ENCODE data around the gene SUPT3H. TPM values are rescaled to one million over a fixed set of nuclear protein-coding genes. Genes with fewer than 3 reads are reported as not detected.

Gene SUPT3H
- total and polyA plus RNA-seq, 2 of the 13 experiments (the other 11 are each of a cell fraction or from before 2014, with no cell fraction given): 11.9 to 36.1 TPM

DNA sequence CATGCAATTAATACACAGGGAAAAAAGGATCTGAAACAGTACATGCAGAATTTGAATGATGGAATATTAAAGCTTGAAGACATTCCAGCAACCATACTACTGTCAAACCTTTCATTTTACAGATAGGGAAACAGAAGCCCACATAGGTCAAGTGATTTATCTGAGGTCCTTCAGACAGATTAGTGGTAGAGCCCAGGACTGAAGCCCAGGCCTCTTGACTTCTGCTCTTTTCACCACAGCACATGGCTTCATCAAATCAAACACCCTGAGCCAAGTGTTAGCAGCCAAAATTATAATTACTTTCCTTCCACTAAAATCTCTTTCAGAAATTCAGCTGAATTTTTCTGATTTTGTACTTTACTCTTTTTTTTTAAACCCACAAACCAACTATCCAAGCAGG is 485.2 kb downstream of the SUPT3H start:
- intact Hi-C loops (cut with micrococcal nuclease; ENCODE audit: unreplicated experiment): no loop called here
- POLR2A ChIA-PET: no interaction called here

More for the DNA sequence above, 485.2 kb downstream of the SUPT3H start:
- Histone ChIP-seq H3K4me1 (ENCODE audit: insufficient read depth, low read length) (0 out of 2 replicates have a peak, but pooled peaks cover 4% of the 10 kb centered on the region), H3K9ac (ENCODE audit: insufficient read depth, low read depth, low read length) (no peak overlapping the region), H3K4me3 (replicated peaks in 1 of 3; ENCODE audit: insufficient read depth in 1 of 3, low read depth in 2 of 3, low read length in 3 of 3) (no peak overlapping the region), H3K27me3 (ENCODE audit: control insufficient read depth in 1 of 2, insufficient read depth in 2 of 2, low read length in 2 of 2) (no peaks in the 10 kb centered on the region), H4K20me1 (ENCODE audit: insufficient read depth, low read length) (no peaks in the 10 kb centered on the region), H3K27ac (ENCODE audit: extremely low read length, insufficient read depth, low read length) (no peak overlapping the region), H3K4me2 (ENCODE audit: low read depth, low read length) (no peak overlapping the region), H2AFZ (ENCODE audit: low read length) (no peak overlapping the region), H3K36me3 (replicated peaks in 1 of 2; ENCODE audit: control insufficient read depth in 1 of 2, insufficient read depth in 2 of 2, low read length in 2 of 2) (no peaks in the 10 kb centered on the region), H3K79me2 (ENCODE audit: insufficient read depth, low read length) (no peaks in the 10 kb centered on the region), H3K9me3 (ENCODE audit: low read length) (no peaks in the 10 kb centered on the region)
- in situ Hi-C loops (cut with HindIII; ENCODE audit: extremely low pct_ligation_motif_present, low pct_unique_long_range_greater_than_20kb): no loop called here
- CTCF ChIA-PET (ENCODE audit: low intra/inter-chr PET ratio, low total read pairs): no interaction called here
- BruUV-seq (replicated peaks): no TSS peak
- FAIRE-seq (no peak), DNase-seq (ENCODE audit: low spot score) (no peak), ATAC-seq (no peak)
- TF ChIP-seq ISL2 (CRISPR knock-in tag; IDR thresholded peaks at IDR 0.05) (no peak), FOXM1 (CRISPR knock-in tag; IDR thresholded peaks at IDR 0.05) (no peak), ZSCAN31 (CRISPR knock-in tag; IDR thresholded peaks at IDR 0.05; ENCODE audit: low read depth) (no peak), KDM5B (CRISPR knock-in tag; IDR thresholded peaks at IDR 0.05; ENCODE audit: borderline replicate concordance) (no peak), IRX3 (CRISPR knock-in tag; IDR thresholded peaks at IDR 0.05; ENCODE audit: borderline replicate concordance, low read depth) (no peak), HOXA5 (CRISPR knock-in tag; IDR thresholded peaks at IDR 0.05) (no peak), MTERF4 (CRISPR knock-in tag; IDR thresholded peaks at IDR 0.05) (no peak), ZFP82 (CRISPR knock-in tag; IDR thresholded peaks at IDR 0.05; ENCODE audit: borderline replicate concordance) (no peak), AKAP8 (CRISPR knock-in tag; IDR thresholded peaks at IDR 0.05) (no peak), ARID2 (CRISPR knock-in tag; IDR thresholded peaks at IDR 0.05; ENCODE audit: borderline replicate concordance) (no peak), MAZ (IDR thresholded peaks at IDR 0.05; ENCODE audit: borderline replicate concordance, low read depth, low read length) (no peak), MAZ (CRISPR knock-in tag; IDR thresholded peaks at IDR 0.05; ENCODE audit: low read depth) (no peak), SRSF9 (IDR thresholded peaks at IDR 0.05; ENCODE audit: borderline replicate concordance, insufficient read depth, low read depth, low read length, poor library complexity, severe bottlenecking) (no peak), ZNF569 (CRISPR knock-in tag; IDR thresholded peaks at IDR 0.05; ENCODE audit: borderline replicate concordance) (no peak), ZNF547 (CRISPR knock-in tag; IDR thresholded peaks at IDR 0.05) (no peak), DNMT3B (CRISPR knock-in tag; conservative IDR thresholded peaks at IDR 0.05) (no peak), ZNF143 (CRISPR knock-in tag; IDR thresholded peaks at IDR 0.05) (no peak)
- TF ChIP-seq, protein P1, sequence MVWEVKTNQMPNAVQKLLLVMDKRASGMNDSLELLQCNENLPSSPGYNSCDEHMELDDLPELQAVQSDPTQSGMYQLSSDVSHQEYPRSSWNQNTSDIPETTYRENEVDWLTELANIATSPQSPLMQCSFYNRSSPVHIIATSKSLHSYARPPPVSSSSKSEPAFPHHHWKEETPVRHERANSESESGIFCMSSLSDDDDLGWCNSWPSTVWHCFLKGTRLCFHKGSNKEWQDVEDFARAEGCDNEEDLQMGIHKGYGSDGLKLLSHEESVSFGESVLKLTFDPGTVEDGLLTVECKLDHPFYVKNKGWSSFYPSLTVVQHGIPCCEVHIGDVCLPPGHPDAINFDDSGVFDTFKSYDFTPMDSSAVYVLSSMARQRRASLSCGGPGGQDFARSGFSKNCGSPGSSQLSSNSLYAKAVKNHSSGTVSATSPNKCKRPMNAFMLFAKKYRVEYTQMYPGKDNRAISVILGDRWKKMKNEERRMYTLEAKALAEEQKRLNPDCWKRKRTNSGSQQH (CRISPR knock-in tag; IDR thresholded peaks at IDR 0.05; ENCODE audit: low read depth): no peak
- TF ChIP-seq, protein P2, sequence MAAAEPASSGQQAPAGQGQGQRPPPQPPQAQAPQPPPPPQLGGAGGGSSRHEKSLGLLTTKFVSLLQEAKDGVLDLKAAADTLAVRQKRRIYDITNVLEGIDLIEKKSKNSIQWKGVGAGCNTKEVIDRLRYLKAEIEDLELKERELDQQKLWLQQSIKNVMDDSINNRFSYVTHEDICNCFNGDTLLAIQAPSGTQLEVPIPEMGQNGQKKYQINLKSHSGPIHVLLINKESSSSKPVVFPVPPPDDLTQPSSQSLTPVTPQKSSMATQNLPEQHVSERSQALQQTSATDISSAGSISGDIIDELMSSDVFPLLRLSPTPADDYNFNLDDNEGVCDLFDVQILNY (CRISPR knock-in tag; conservative IDR thresholded peaks at IDR 0.05): no peak

Data from HepG2 (cell line).